HEK293T (cell line): ENCODE data around the gene FAM222A.

ENCODE experiments used
- CTCF ChIA-PET: fragments of 350-600 bp; formaldehyde crosslinking; extraction: SDS; loops from one replicate; lab custom pipeline; 2021; ENCODE audit warnings: antibody characterized with exemption, inconsistent platforms; lab: Yijun Ruan, JAX
- POLR2A ChIA-PET: fragments of 350-600 bp; formaldehyde crosslinking; extraction: SDS; loops from one replicate; lab custom pipeline; 2020; ENCODE audit warnings: antibody characterized with exemption, inconsistent platforms; lab: Yijun Ruan, JAX
- DNase-seq: peaks from one replicate; pipeline ENCODE4 v3.0.0; 2012; ENCODE audit warnings: mixed read lengths; ENCODE audit errors: extremely low spot score
- ARNT ChIP-seq: fragments of 450-650 bp; IDR thresholded peaks from 2 replicates; pipeline ENCODE4 v1.6.1; 2017; ENCODE audit warnings: mild to moderate bottlenecking
- BHLHE40 ChIP-seq: fragments of 450-650 bp; IDR thresholded peaks from 2 replicates; pipeline ENCODE4 v1.6.1; 2016; ENCODE audit warnings: mild to moderate bottlenecking, moderate library complexity, borderline replicate concordance
- CTBP1 ChIP-seq: fragments of 450-650 bp; IDR thresholded peaks from 2 replicates; pipeline ENCODE4 v1.6.1; 2016; ENCODE audit warnings: borderline replicate concordance
- ELF4 ChIP-seq: fragments of 450-650 bp; IDR thresholded peaks from 2 replicates; pipeline ENCODE4 v1.6.1; 2017; ENCODE audit warnings: antibody characterized with exemption
- FOXA1 ChIP-seq: fragments of 450-650 bp; IDR thresholded peaks from 2 replicates; pipeline ENCODE4 v1.6.1; 2016; ENCODE audit warnings: mild to moderate bottlenecking
- FOXK2 ChIP-seq: fragments of 450-650 bp; IDR thresholded peaks from 2 replicates; pipeline ENCODE4 v1.6.1; 2016; ENCODE audit warnings: mild to moderate bottlenecking
- FOXM1 ChIP-seq: fragments of 450-650 bp; IDR thresholded peaks from 2 replicates; pipeline ENCODE4 v1.6.1; 2017; ENCODE audit warnings: mild to moderate bottlenecking, borderline replicate concordance
- HDGF ChIP-seq: fragments of 450-650 bp; IDR thresholded peaks from 2 replicates; pipeline ENCODE4 v1.6.1; 2017; ENCODE audit warnings: antibody characterized with exemption, borderline replicate concordance
- L3MBTL2 ChIP-seq: fragments of 450-650 bp; conservative IDR thresholded peaks from 2 replicates; pipeline ENCODE4 v1.6.1; 2016; ENCODE audit warnings: mild to moderate bottlenecking
- LEF1 ChIP-seq: fragments of 450-650 bp; IDR thresholded peaks from 2 replicates; pipeline ENCODE4 v1.6.1; 2017; ENCODE audit warnings: mild to moderate bottlenecking, borderline replicate concordance
- NFRKB ChIP-seq: fragments of 450-650 bp; IDR thresholded peaks from 2 replicates; pipeline ENCODE4 v1.6.1; 2016; ENCODE audit warnings: mild to moderate bottlenecking, moderate library complexity
- PKNOX1 ChIP-seq: fragments of 450-650 bp; IDR thresholded peaks from 2 replicates; pipeline ENCODE4 v1.6.1; 2016
- SP1 ChIP-seq: fragments of 450-650 bp; IDR thresholded peaks from 2 replicates; pipeline ENCODE4 v1.6.1; 2017
- SUZ12 ChIP-seq: fragments of 450-650 bp; IDR thresholded peaks from 2 replicates; pipeline ENCODE4 v1.6.1; 2016; ENCODE audit warnings: mild to moderate bottlenecking
- TARDBP ChIP-seq: fragments of 450-650 bp; IDR thresholded peaks from 2 replicates; pipeline ENCODE4 v1.6.1; 2016
- ZNF384 ChIP-seq: fragments of 450-650 bp; IDR thresholded peaks from 2 replicates; pipeline ENCODE4 v1.6.1; 2016

Gene FAM222A

GRCh38 chr12:109815225-109815624 is 101.6 kb downstream of the FAM222A start:
- ChIA-PET POLR2A (no interaction called here), CTCF (no interaction called here)
- DNase-seq: no peak
- TF ChIP-seq FOXK2: no peak
- no peak for TF ChIP-seq FOXM1
- TF ChIP-seq LEF1: no peak
- TF ChIP-seq BHLHE40: no peak
- TF ChIP-seq ELF4: no peak
- no peak for TF ChIP-seq FOXA1
- TF ChIP-seq SP1: no peak
- TF ChIP-seq ZNF384: no peak
- no peak for TF ChIP-seq CTBP1
- no peak for TF ChIP-seq HDGF
- TF ChIP-seq TARDBP: no peak

- no peak for TF ChIP-seq BHLHE40
- no peak for TF ChIP-seq CTBP1
- TF ChIP-seq HDGF: no peak
- TF ChIP-seq L3MBTL2: no peak
- TF ChIP-seq NFRKB: no peak
- TF ChIP-seq LEF1: no peak
- TF ChIP-seq FOXM1: no peak
- no peak for TF ChIP-seq SUZ12
- TF ChIP-seq PKNOX1: no peak
- no peak for TF ChIP-seq ZNF384
- TF ChIP-seq SP1: no peak
- ChIA-PET CTCF (no interaction called here), POLR2A (no interaction called here)
- no peak for DNase-seq
Observed at GRCh38 chr12:109815757-109816617, 102.4 kb downstream of the FAM222A start.

GRCh38 chr12:109816870-109817269 is 103.2 kb downstream of the FAM222A start:
- DNase-seq: no peak
- TF ChIP-seq FOXA1 (no peak), TARDBP (no peak), NFRKB (no peak)
- ChIA-PET POLR2A (no interaction called here), CTCF (no interaction called here)

GRCh38 chr12:109817627-109818231 is 104.1 kb downstream of the FAM222A start:
- TF ChIP-seq LEF1 (no peak), NFRKB (no peak), FOXA1 (no peak), SP1 (no peak), FOXM1 (no peak), ZNF384 (no peak), FOXK2 (no peak)
- POLR2A ChIA-PET: no interaction called here
- CTCF ChIA-PET: no interaction called here
- DNase-seq: no peak

- DNase-seq: no peak
- TF ChIP-seq ELF4: no peak
- no peak for TF ChIP-seq BHLHE40
- TF ChIP-seq CTBP1: no peak
- no peak for TF ChIP-seq FOXA1
- no peak for TF ChIP-seq ZNF384
- no peak for TF ChIP-seq ARNT
- TF ChIP-seq SUZ12: no peak
- no peak for TF ChIP-seq HDGF
- no peak for TF ChIP-seq SP1
- CTCF ChIA-PET: no interaction called here
- POLR2A ChIA-PET: no interaction called here
Observed at GRCh38 chr12:109818253-109818652, 104.6 kb downstream of the FAM222A start.

- POLR2A ChIA-PET: no interaction called here
Observed at GRCh38 chr12:109818905-109819500, 105.4 kb downstream of the FAM222A start.

More at GRCh38 chr12:109818905-109819500, 105.4 kb downstream of the FAM222A start:
- no peak for DNase-seq
- CTCF ChIA-PET: interaction anchor here (0.6 kb wide), 1 partner anchor 321 kb away, joined by 3 read pairs; no protein-coding TSS in a partner anchor
- no peak for TF ChIP-seq FOXK2
- TF ChIP-seq LEF1: no peak
- TF ChIP-seq CTBP1: no peak
- no peak for TF ChIP-seq HDGF
- no peak for TF ChIP-seq FOXM1
- no peak for TF ChIP-seq SUZ12
- no peak for TF ChIP-seq SP1
- TF ChIP-seq NFRKB: no peak
- no peak for TF ChIP-seq L3MBTL2
- no peak for TF ChIP-seq FOXA1
- TF ChIP-seq ZNF384: no peak
- no peak for TF ChIP-seq ARNT
- no peak for TF ChIP-seq BHLHE40
